ENCODE measurements around the gene ENAH. TPM values are rescaled to one million over a fixed set of nuclear protein-coding genes. Genes with fewer than 3 reads are reported as not detected.
A peak's percentile ranks its signal among the peaks of the same experiment; 100 is the strongest.

The ENAH gene
- total RNA-seq, 1 donor from 2014 or later: 265 TPM

GRCh38 chr1:225685476-225686176 lies 32.7 kb upstream of the ENAH start:
- Mint-ChIP-seq H3K27ac (ENCODE audit: unreplicated experiment) (no peak overlapping the region), H3K9me3 (ENCODE audit: unreplicated experiment) (peaks cover 1% of the 10 kb centered on the region), H3K27me3 (ENCODE audit: unreplicated experiment) (no peaks in the 10 kb centered on the region), H3K4me1 (ENCODE audit: low read depth, unreplicated experiment) (no peaks in the 10 kb centered on the region), H3K36me3 (ENCODE audit: unreplicated experiment) (no peaks in the 10 kb centered on the region), H3K4me3 (ENCODE audit: unreplicated experiment) (no peak overlapping the region)
- TF ChIP-seq CTCF (IDR thresholded peaks at IDR 0.05; ENCODE audit: partially characterized antibody, unreplicated experiment): no peak
- DNase-seq: no peak

GRCh38 chr1:225684741-225685140 lies 31.8 kb upstream of the ENAH start:
- H3K9me3 Mint-ChIP-seq (ENCODE audit: unreplicated experiment): peaks cover 1% of the 10 kb centered on the region
- DNase-seq: no peak
- H3K36me3 Mint-ChIP-seq (ENCODE audit: unreplicated experiment): no peaks in the 10 kb centered on the region
- no peak for TF ChIP-seq CTCF (IDR thresholded peaks at IDR 0.05; ENCODE audit: partially characterized antibody, unreplicated experiment)
- H3K27me3 Mint-ChIP-seq (ENCODE audit: unreplicated experiment): no peaks in the 10 kb centered on the region
- H3K4me1 Mint-ChIP-seq (ENCODE audit: low read depth, unreplicated experiment): no peaks in the 10 kb centered on the region
- H3K27ac Mint-ChIP-seq (ENCODE audit: unreplicated experiment): no peak overlapping the region
- H3K4me3 Mint-ChIP-seq (ENCODE audit: unreplicated experiment): no peak overlapping the region

DNA sequence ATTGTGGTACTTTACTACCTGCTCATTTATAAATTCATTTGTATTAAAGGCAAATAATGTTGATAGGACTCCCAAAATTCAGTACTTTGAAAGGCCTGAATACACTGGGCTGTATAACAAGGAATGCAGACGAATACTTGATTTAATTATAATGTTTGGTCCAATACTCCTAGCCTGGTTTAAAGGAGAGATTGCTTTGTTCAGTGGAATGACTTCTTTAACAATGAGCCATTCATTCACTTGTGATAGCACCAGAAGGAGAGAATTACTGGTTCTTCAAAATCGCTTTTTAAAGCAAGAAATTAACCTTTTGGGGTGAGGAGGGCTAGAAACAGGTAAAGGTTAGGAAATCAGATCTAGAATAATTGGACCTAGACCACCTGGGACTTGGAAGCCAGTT lies 28.3 kb upstream of the ENAH start:
- Mint-ChIP-seq H3K4me1 (ENCODE audit: low read depth, unreplicated experiment) (peaks cover 7% of the 10 kb centered on the region), H3K9me3 (ENCODE audit: unreplicated experiment) (peaks cover 1% of the 10 kb centered on the region), H3K4me3 (ENCODE audit: unreplicated experiment) (no peak overlapping the region), H3K27ac (ENCODE audit: unreplicated experiment) (no peak overlapping the region), H3K27me3 (ENCODE audit: unreplicated experiment) (no peaks in the 10 kb centered on the region), H3K36me3 (ENCODE audit: unreplicated experiment) (no peaks in the 10 kb centered on the region)
- TF ChIP-seq CTCF (IDR thresholded peaks at IDR 0.05; ENCODE audit: partially characterized antibody, unreplicated experiment): no peak
- no peak for DNase-seq

DNA sequence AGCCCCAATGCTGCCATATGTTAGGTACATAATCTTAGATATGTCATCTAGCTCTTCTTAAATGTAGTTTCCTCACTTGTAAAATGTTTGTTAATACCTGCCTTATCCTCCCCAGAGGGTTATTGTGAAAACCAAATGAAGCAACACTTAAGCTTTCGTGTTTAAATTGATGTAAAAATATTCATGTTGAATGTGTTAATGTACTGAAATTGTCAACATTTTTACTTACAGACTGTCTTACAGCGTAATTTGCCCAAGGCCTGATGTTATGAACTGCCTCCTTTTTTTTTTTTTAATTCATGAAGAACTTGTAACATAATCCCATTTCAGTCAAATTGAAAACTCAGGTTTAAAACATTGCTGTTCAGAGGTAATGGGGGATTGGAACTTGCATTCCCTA lies 25.6 kb upstream of the ENAH start:
- H3K4me1 Mint-ChIP-seq (ENCODE audit: low read depth, unreplicated experiment): peaks cover 7% of the 10 kb centered on the region
- no peak overlapping the region for H3K27ac Mint-ChIP-seq (ENCODE audit: unreplicated experiment)
- no peak for TF ChIP-seq CTCF (IDR thresholded peaks at IDR 0.05; ENCODE audit: partially characterized antibody, unreplicated experiment)
- no peaks in the 10 kb centered on the region for H3K9me3 Mint-ChIP-seq (ENCODE audit: unreplicated experiment)
- no peaks in the 10 kb centered on the region for H3K36me3 Mint-ChIP-seq (ENCODE audit: unreplicated experiment)
- H3K4me3 Mint-ChIP-seq (ENCODE audit: unreplicated experiment): no peak overlapping the region
- DNase-seq: no peak
- H3K27me3 Mint-ChIP-seq (ENCODE audit: unreplicated experiment): peaks cover 2% of the 10 kb centered on the region

GRCh38 chr1:225677350-225678124 lies 24.6 kb upstream of the ENAH start:
- Mint-ChIP-seq H3K4me3 (ENCODE audit: unreplicated experiment) (peak overlapping the region; percentile 0), H3K4me1 (ENCODE audit: low read depth, unreplicated experiment) (peaks cover 7% of the 10 kb centered on the region), H3K9me3 (ENCODE audit: unreplicated experiment) (no peaks in the 10 kb centered on the region), H3K36me3 (ENCODE audit: unreplicated experiment) (no peaks in the 10 kb centered on the region), H3K27me3 (ENCODE audit: unreplicated experiment) (peaks cover 2% of the 10 kb centered on the region), H3K27ac (ENCODE audit: unreplicated experiment) (no peak overlapping the region)
- TF ChIP-seq CTCF (IDR thresholded peaks at IDR 0.05; ENCODE audit: partially characterized antibody, unreplicated experiment): no peak
- DNase-seq: peak; percentile 69

All from glutamatergic neuron (in vitro differentiated cells).